HEK293 (cell line): ENCODE data around the gene PIK3R1.

Source experiments
- CTCF ChIA-PET: fragments of 350-600 bp; formaldehyde crosslinking; extraction: SDS; loops from one replicate; lab custom pipeline; 2021; ENCODE audit warnings: antibody characterized with exemption; lab: Yijun Ruan, JAX
- POLR2A ChIA-PET: fragments of 300-600 bp; formaldehyde crosslinking; extraction: SDS; loops from one replicate; lab custom pipeline; 2020; ENCODE audit warnings: antibody characterized with exemption, inconsistent platforms; lab: Yijun Ruan, JAX
- H3K27ac ChIP-seq: fragments of 200-500 bp; sonication (Bioruptor generic); 2 replicates; pipeline ENCODE4 v1.5.1; 2014; ENCODE audit warnings: low read depth, low read length, control low read depth, inconsistent platforms; ENCODE audit errors: extremely low read depth
- H3K36me3 ChIP-seq, 2 experiments: fragments of 200-500 bp in 1 of 2; sonication (Bioruptor generic) in 1 of 2; 1 replicate in 1 of 2; 2 replicates in 1 of 2; pipeline ENCODE4 v1.5.1; 2014 to 2017; ENCODE audit warnings: inconsistent platforms in 2 of 2, low read length in 2 of 2; ENCODE audit not compliant: control insufficient read depth in 2 of 2, insufficient read depth in 1 of 2
- H3K4me1 ChIP-seq: fragments of 200-500 bp; sonication (Bioruptor generic); 2 replicates; pipeline ENCODE4 v1.5.1; 2014; ENCODE audit warnings: mild to moderate bottlenecking, low read length, inconsistent platforms; ENCODE audit not compliant: control insufficient read depth, insufficient read depth
- H3K4me3 ChIP-seq: 2 replicates; pipeline ENCODE4 v1.5.1; 2011; ENCODE audit warnings: low read depth, mild to moderate bottlenecking, control low read depth, low read length, moderate library complexity
- H3K9me3 ChIP-seq: fragments of 200-500 bp; sonication (Bioruptor generic); 2 replicates; pipeline ENCODE4 v1.5.1; 2014; ENCODE audit warnings: low read depth, low read length, inconsistent platforms; ENCODE audit not compliant: control insufficient read depth, insufficient read depth
- BCL6B ChIP-seq: fragments of 450-650 bp; formaldehyde crosslinking; IDR thresholded peaks from 2 replicates; pipeline ENCODE4 v1.5.1; 2017; ENCODE audit warnings: missing biosample characterization, missing genetic modification characterization
- GLI4 ChIP-seq: fragments of 450-650 bp; formaldehyde crosslinking; IDR thresholded peaks from 2 replicates; pipeline ENCODE4 v1.5.1; 2016; ENCODE audit warnings: missing biosample characterization, missing genetic modification characterization
- HIC1 ChIP-seq: fragments of 450-650 bp; formaldehyde crosslinking; IDR thresholded peaks from 2 replicates; pipeline ENCODE4 v1.5.1; 2016; ENCODE audit warnings: missing biosample characterization, missing genetic modification characterization
- HOXD13 ChIP-seq: sonication (generic); formaldehyde crosslinking; IDR thresholded peaks from 2 replicates; pipeline ENCODE4 v1.8.0; 2022; ENCODE audit warnings: missing genetic modification reagents, borderline replicate concordance
- OSR2 ChIP-seq: fragments of 450-650 bp; formaldehyde crosslinking; IDR thresholded peaks from 2 replicates; pipeline ENCODE4 v1.5.1; 2016; ENCODE audit warnings: missing biosample characterization, missing genetic modification characterization
- SALL2 ChIP-seq: fragments of 450-650 bp; formaldehyde crosslinking; IDR thresholded peaks from 2 replicates; pipeline ENCODE4 v1.5.0; 2017; ENCODE audit warnings: missing biosample characterization, mild to moderate bottlenecking, missing genetic modification characterization, borderline replicate concordance
- SCRT1 ChIP-seq: fragments of 450-650 bp; formaldehyde crosslinking; IDR thresholded peaks from 2 replicates; pipeline ENCODE4 v1.5.1; 2016; ENCODE audit warnings: missing biosample characterization, missing genetic modification characterization, borderline replicate concordance
- SP7 ChIP-seq: fragments of 450-650 bp; formaldehyde crosslinking; IDR thresholded peaks from 2 replicates; pipeline ENCODE4 v1.5.1; 2016; ENCODE audit warnings: missing biosample characterization, missing genetic modification characterization
- TRIM28 ChIP-seq: IDR thresholded peaks from 2 replicates; pipeline ENCODE4 v1.6.1; 2011; ENCODE audit warnings: low read length, control low read depth, borderline replicate concordance
- ZBTB11 ChIP-seq: fragments of 450-650 bp; formaldehyde crosslinking; conservative IDR thresholded peaks from 2 replicates; pipeline ENCODE4 v1.5.1; 2016; ENCODE audit warnings: low read depth, missing biosample characterization, missing genetic modification characterization
- ZNF140 ChIP-seq: fragments of 450-650 bp; formaldehyde crosslinking; IDR thresholded peaks from 2 replicates; pipeline ENCODE4 v1.5.1; 2016; ENCODE audit warnings: missing biosample characterization, missing genetic modification characterization
- ZNF202 ChIP-seq: fragments of 450-650 bp; formaldehyde crosslinking; IDR thresholded peaks from 2 replicates; pipeline ENCODE4 v1.5.1; 2016; ENCODE audit warnings: missing biosample characterization, missing genetic modification characterization, borderline replicate concordance
- ZNF292 ChIP-seq: fragments of 450-650 bp; formaldehyde crosslinking; IDR thresholded peaks from 2 replicates; pipeline ENCODE4 v1.5.1; 2016; ENCODE audit warnings: low read depth, missing biosample characterization, missing genetic modification characterization, borderline replicate concordance
- ZNF341 ChIP-seq: fragments of 450-650 bp; formaldehyde crosslinking; IDR thresholded peaks from 2 replicates; pipeline ENCODE4; 2016; ENCODE audit warnings: low read depth, missing biosample characterization, missing genetic modification characterization
- ZNF354C ChIP-seq: fragments of 450-650 bp; formaldehyde crosslinking; IDR thresholded peaks from 2 replicates; pipeline ENCODE4 v1.5.1; 2016; ENCODE audit warnings: missing biosample characterization, missing genetic modification characterization, low read depth, borderline replicate concordance
- ZNF37A ChIP-seq: fragments of 450-650 bp; IDR thresholded peaks from 2 replicates; pipeline ENCODE4 v1.5.1; 2018; ENCODE audit warnings: missing biosample characterization, missing genetic modification characterization
- ZNF48 ChIP-seq: fragments of 450-650 bp; formaldehyde crosslinking; IDR thresholded peaks from 2 replicates; pipeline ENCODE4 v1.5.1; 2016; ENCODE audit warnings: missing biosample characterization, missing genetic modification characterization
- ZNF513 ChIP-seq: fragments of 450-650 bp; IDR thresholded peaks from 2 replicates; pipeline ENCODE4 v1.5.1; 2018; ENCODE audit warnings: missing biosample characterization, missing genetic modification characterization
- ZNF654 ChIP-seq: fragments of 450-650 bp; formaldehyde crosslinking; IDR thresholded peaks from 2 replicates; pipeline ENCODE4 v1.5.1; 2016; ENCODE audit warnings: low read depth, missing biosample characterization, missing genetic modification characterization
- ZNF677 ChIP-seq: fragments of 450-650 bp; IDR thresholded peaks from 2 replicates; pipeline ENCODE4 v1.5.0; 2018; ENCODE audit warnings: missing biosample characterization, mild to moderate bottlenecking, missing genetic modification characterization, moderate library complexity
- ZNF777 ChIP-seq: fragments of 450-650 bp; formaldehyde crosslinking; IDR thresholded peaks from 2 replicates; pipeline ENCODE4 v1.5.1; 2017; ENCODE audit warnings: missing biosample characterization, missing genetic modification characterization, borderline replicate concordance

PIK3R1 gene

GRCh38 chr5:68286612-68286912 is 71.0 kb downstream of the PIK3R1 start (continued):
- no peak for TF ChIP-seq BCL6B (tag by site-specific recombination)

GRCh38 chr5:68287631-68287975 is 72.0 kb downstream of the PIK3R1 start:
- H3K9me3 ChIP-seq: no peaks in the 10 kb centered on the region
- TF ChIP-seq ZNF654 (tag by site-specific recombination) (no peak), ZNF48 (tag by site-specific recombination) (no peak), SCRT1 (tag by site-specific recombination) (no peak), GLI4 (tag by site-specific recombination) (no peak), ZNF37A (tag by site-specific recombination) (no peak), ZNF292 (tag by site-specific recombination) (no peak), HIC1 (tag by site-specific recombination) (no peak), SP7 (tag by site-specific recombination) (no peak), ZNF677 (tag by site-specific recombination) (no peak), ZBTB11 (tag by site-specific recombination) (no peak), ZNF777 (no peak), TRIM28 (no peak), ZNF140 (tag by site-specific recombination) (no peak), ZNF202 (no peak), HOXD13 (CRISPR knock-in tag) (no peak)
- TF ChIP-seq, all 188 proteins: peak for 0
- H3K27ac ChIP-seq: no peak overlapping the region; the same call in 1 of the 2 replicates
- H3K4me3 ChIP-seq: no peak overlapping the region
- H3K36me3 ChIP-seq: peaks cover under 1 to 21% of the 10 kb centered on the region in 2 experiments; a peak in 2 of 3 replicates
- POLR2A ChIA-PET: no interaction called here
- CTCF ChIA-PET: interaction anchor here (0.9 to 3.3 kb wide), 10 partner anchors 10 to 720 kb away, joined by 3 to 36 read pairs (median 4); no protein-coding TSS in a partner anchor
- H3K4me1 ChIP-seq: peaks cover 12% of the 10 kb centered on the region

- Histone ChIP-seq H3K4me1 (peaks cover 12% of the 10 kb centered on the region), H3K9me3 (no peaks in the 10 kb centered on the region), H3K4me3 (peak overlapping the region; percentile 17), H3K27ac (peak overlapping the region; percentile 32), H3K36me3 (peaks cover 6 to 21% of the 10 kb centered on the region in 2 experiments; a peak in 2 of 3 replicates)
- ChIA-PET CTCF (interaction anchor here (1.2 to 3.3 kb wide), 7 partner anchors 10 to 719 kb away, joined by 3 to 36 read pairs (median 4); no protein-coding TSS in a partner anchor), POLR2A (no interaction called here)
- no peak for TF ChIP-seq ZNF354C (tag by site-specific recombination)
- no peak for TF ChIP-seq SALL2
- TF ChIP-seq OSR2: 0 out of 2 replicates have a peak, but pooled peaks have one; percentile 33
- TF ChIP-seq ZNF513 (tag by site-specific recombination): no peak
- 0 out of 2 replicates have a peak, but pooled peaks have one; percentile 40 for TF ChIP-seq ZNF341 (tag by site-specific recombination)
- peak; percentile 10; the same call in 1 of the 2 replicates for TF ChIP-seq TRIM28
Measured at GRCh38 chr5:68287976-68288706, 72.6 kb downstream of the PIK3R1 start.
